ENCODE measurements around the gene CBLN4.

Gene CBLN4

GRCh38 chr20:56005389-56005715 is at the start of gene CBLN4:
Gene CBLN4 (minus strand): TSS chr20:56005519. CDS start chr20:56004171, 1,348 bp downstream.
- no peaks in the 10 kb centered on the region for H3K4me1 ChIP-seq (ENCODE audit: control insufficient read depth, insufficient read depth, low read length)
- H3K4me3 ChIP-seq (ENCODE audit: low read length), result no peak within 1 kb of the TSS
- H3K9me3 ChIP-seq (ENCODE audit: control insufficient read depth, low read length), result peaks cover under 1% of the 10 kb centered on the region
- no peaks in the 10 kb centered on the region for H3K36me3 ChIP-seq (ENCODE audit: control insufficient read depth, insufficient read depth, low read length, severe bottlenecking)
- no peak within 1 kb of the TSS for H3K9ac ChIP-seq (ENCODE audit: low read length)
- H3K27me3 ChIP-seq (replicated peaks; ENCODE audit: control insufficient read depth, insufficient read depth, low read length), result peaks cover 21% of the 10 kb centered on the region
- no peak for DNase-seq (ENCODE audit: low read depth)

- Histone ChIP-seq H3K27me3 (replicated peaks; ENCODE audit: control insufficient read depth, insufficient read depth, low read length) (no peaks in the 10 kb centered on the region), H3K9ac (ENCODE audit: low read length) (no peak overlapping the region), H3K4me1 (ENCODE audit: control insufficient read depth, insufficient read depth, low read length) (no peaks in the 10 kb centered on the region), H3K36me3 (ENCODE audit: control insufficient read depth, insufficient read depth, low read length, severe bottlenecking) (no peaks in the 10 kb centered on the region), H3K4me3 (ENCODE audit: low read length) (no peak overlapping the region), H3K9me3 (ENCODE audit: control insufficient read depth, low read length) (peaks cover 3% of the 10 kb centered on the region)
- no peak for DNase-seq (ENCODE audit: low read depth)
These were observed 37.9 kb upstream of the CBLN4 start for GRCh38 chr20:56043227-56043626.

DNA sequence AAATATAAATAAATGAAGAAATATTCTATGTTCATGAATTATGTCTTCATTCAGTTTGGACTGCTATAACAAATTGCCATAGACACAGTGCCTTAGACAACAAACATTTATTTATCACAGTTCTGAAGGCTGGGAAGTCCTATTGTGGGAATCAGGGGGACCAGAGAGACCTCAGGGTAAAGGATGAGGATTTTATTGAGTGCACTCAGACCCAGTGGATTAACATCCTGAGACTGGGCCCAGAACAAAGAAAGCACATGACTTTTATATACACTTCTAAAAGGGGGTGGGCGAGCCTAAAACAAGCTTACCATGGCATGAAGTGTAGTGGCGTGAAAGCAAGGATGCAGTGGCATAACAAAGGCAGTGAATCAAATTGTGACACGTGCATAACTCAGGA is 26.9 kb upstream of the CBLN4 start:
- peak; percentile 1 for DNase-seq (ENCODE audit: low read depth)
- Histone ChIP-seq H3K4me1 (ENCODE audit: control insufficient read depth, insufficient read depth, low read length) (no peaks in the 10 kb centered on the region), H3K9ac (ENCODE audit: low read length) (no peak overlapping the region), H3K9me3 (ENCODE audit: control insufficient read depth, low read length) (peaks cover 50% of the 10 kb centered on the region), H3K36me3 (ENCODE audit: control insufficient read depth, insufficient read depth, low read length, severe bottlenecking) (no peaks in the 10 kb centered on the region), H3K27me3 (replicated peaks; ENCODE audit: control insufficient read depth, insufficient read depth, low read length) (no peaks in the 10 kb centered on the region), H3K4me3 (ENCODE audit: low read length) (no peak overlapping the region)

DNA sequence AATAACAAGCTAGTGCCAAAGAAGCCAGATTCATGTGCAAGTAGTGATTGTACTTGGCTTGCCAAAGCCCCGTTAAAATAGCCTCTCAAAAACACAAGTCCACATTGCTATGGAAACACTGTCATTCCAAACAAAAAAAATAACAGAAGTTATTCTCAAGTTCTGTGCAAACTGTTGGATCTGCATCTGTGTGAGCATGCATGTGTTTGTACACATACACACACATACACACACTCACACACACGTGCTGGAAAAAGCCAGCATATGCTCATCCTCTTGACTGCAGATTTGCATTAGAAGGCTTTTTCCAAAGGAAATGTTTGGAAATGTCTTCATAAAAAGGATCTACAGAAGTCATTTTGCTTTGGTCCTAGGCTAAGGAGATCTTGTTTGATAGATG is 13.4 kb upstream of the CBLN4 start:
- H3K9ac ChIP-seq (ENCODE audit: low read length), result no peak overlapping the region
- H3K36me3 ChIP-seq (ENCODE audit: control insufficient read depth, insufficient read depth, low read length, severe bottlenecking), result no peaks in the 10 kb centered on the region
- H3K4me1 ChIP-seq (ENCODE audit: control insufficient read depth, insufficient read depth, low read length), result no peaks in the 10 kb centered on the region
- H3K4me3 ChIP-seq (ENCODE audit: low read length), result no peak overlapping the region
- peaks cover 6% of the 10 kb centered on the region for H3K9me3 ChIP-seq (ENCODE audit: control insufficient read depth, low read length)
- DNase-seq (ENCODE audit: low read depth), result no peak
- H3K27me3 ChIP-seq (replicated peaks; ENCODE audit: control insufficient read depth, insufficient read depth, low read length), result no peaks in the 10 kb centered on the region

DNA sequence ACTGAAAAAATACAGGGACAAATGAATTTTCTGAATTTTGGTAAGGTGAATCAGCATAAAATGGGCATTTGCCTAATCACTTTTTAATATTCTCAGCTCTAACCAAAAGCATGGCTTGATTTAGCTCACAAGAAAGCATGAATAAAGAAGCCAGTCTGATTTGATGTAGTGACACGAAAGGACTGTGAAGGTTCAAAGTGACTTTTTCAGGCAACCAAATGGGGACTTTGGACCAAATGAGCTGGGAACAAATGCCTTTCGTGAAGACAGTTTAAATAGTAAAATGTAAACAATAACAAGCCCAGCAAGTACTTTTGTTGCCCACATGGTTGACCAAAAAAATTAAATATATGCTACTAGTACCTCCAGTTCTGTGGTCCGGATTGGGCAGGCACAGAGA is 12.9 kb upstream of the CBLN4 start:
- no peaks in the 10 kb centered on the region for H3K36me3 ChIP-seq (ENCODE audit: control insufficient read depth, insufficient read depth, low read length, severe bottlenecking)
- no peak for DNase-seq (ENCODE audit: low read depth)
- H3K4me3 ChIP-seq (ENCODE audit: low read length), result no peak overlapping the region
- H3K27me3 ChIP-seq (replicated peaks; ENCODE audit: control insufficient read depth, insufficient read depth, low read length), result no peaks in the 10 kb centered on the region
- peaks cover 6% of the 10 kb centered on the region for H3K9me3 ChIP-seq (ENCODE audit: control insufficient read depth, low read length)
- H3K9ac ChIP-seq (ENCODE audit: low read length), result no peak overlapping the region
- H3K4me1 ChIP-seq (ENCODE audit: control insufficient read depth, insufficient read depth, low read length), result no peaks in the 10 kb centered on the region

- no peak for DNase-seq (ENCODE audit: low read depth)
- Histone ChIP-seq H3K27me3 (replicated peaks; ENCODE audit: control insufficient read depth, insufficient read depth, low read length) (no peaks in the 10 kb centered on the region), H3K36me3 (ENCODE audit: control insufficient read depth, insufficient read depth, low read length, severe bottlenecking) (no peaks in the 10 kb centered on the region), H3K4me1 (ENCODE audit: control insufficient read depth, insufficient read depth, low read length) (no peaks in the 10 kb centered on the region), H3K9me3 (ENCODE audit: control insufficient read depth, low read length) (peaks cover 6% of the 10 kb centered on the region), H3K9ac (ENCODE audit: low read length) (no peak overlapping the region), H3K4me3 (ENCODE audit: low read length) (no peak overlapping the region)
These were observed 12.2 kb upstream of the CBLN4 start for GRCh38 chr20:56017560-56017959.

DNA sequence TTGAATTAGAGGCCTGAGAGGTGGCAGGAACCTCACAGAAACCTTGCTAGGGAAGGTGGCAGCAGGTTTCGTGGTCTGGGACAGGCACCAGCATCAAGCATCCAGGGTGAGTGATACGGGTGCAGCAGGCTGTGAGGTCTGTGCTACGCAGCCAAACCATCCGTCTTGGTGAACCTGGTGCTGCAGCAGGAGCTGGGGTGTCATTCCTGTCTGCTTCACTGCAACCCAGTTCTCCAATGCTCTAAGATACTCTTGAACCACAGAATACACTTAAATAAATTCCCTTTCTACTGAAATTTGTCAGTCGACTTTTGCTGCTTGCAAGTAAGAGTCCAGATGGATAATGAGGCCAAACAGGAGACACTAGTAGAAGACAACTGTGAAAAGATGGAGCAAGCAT is 9.7 kb upstream of the CBLN4 start:
- H3K9me3 ChIP-seq (ENCODE audit: control insufficient read depth, low read length), result peaks cover 7% of the 10 kb centered on the region
- H3K4me3 ChIP-seq (ENCODE audit: low read length), result no peak overlapping the region
- no peak for DNase-seq (ENCODE audit: low read depth)
- H3K36me3 ChIP-seq (ENCODE audit: control insufficient read depth, insufficient read depth, low read length, severe bottlenecking), result no peaks in the 10 kb centered on the region
- H3K9ac ChIP-seq (ENCODE audit: low read length), result no peak overlapping the region
- no peaks in the 10 kb centered on the region for H3K27me3 ChIP-seq (replicated peaks; ENCODE audit: control insufficient read depth, insufficient read depth, low read length)
- H3K4me1 ChIP-seq (ENCODE audit: control insufficient read depth, insufficient read depth, low read length), result no peaks in the 10 kb centered on the region

GRCh38 chr20:56014151-56014550 is 8.8 kb upstream of the CBLN4 start:
- Histone ChIP-seq H3K36me3 (ENCODE audit: control insufficient read depth, insufficient read depth, low read length, severe bottlenecking) (no peaks in the 10 kb centered on the region), H3K27me3 (replicated peaks; ENCODE audit: control insufficient read depth, insufficient read depth, low read length) (no peaks in the 10 kb centered on the region), H3K4me3 (ENCODE audit: low read length) (no peak overlapping the region), H3K9ac (ENCODE audit: low read length) (no peak overlapping the region), H3K4me1 (ENCODE audit: control insufficient read depth, insufficient read depth, low read length) (no peaks in the 10 kb centered on the region), H3K9me3 (ENCODE audit: control insufficient read depth, low read length) (peaks cover 7% of the 10 kb centered on the region)
- no peak for DNase-seq (ENCODE audit: low read depth)

- Histone ChIP-seq H3K36me3 (ENCODE audit: control insufficient read depth, insufficient read depth, low read length, severe bottlenecking) (no peaks in the 10 kb centered on the region), H3K9ac (ENCODE audit: low read length) (no peak overlapping the region), H3K9me3 (ENCODE audit: control insufficient read depth, low read length) (no peaks in the 10 kb centered on the region), H3K4me3 (ENCODE audit: low read length) (no peak overlapping the region), H3K4me1 (ENCODE audit: control insufficient read depth, insufficient read depth, low read length) (no peaks in the 10 kb centered on the region), H3K27me3 (replicated peaks; ENCODE audit: control insufficient read depth, insufficient read depth, low read length) (peaks cover 21% of the 10 kb centered on the region)
- DNase-seq (ENCODE audit: low read depth), result no peak
These were observed 519 bp downstream of the CBLN4 start for GRCh38 chr20:56004611-56005388.

DNA sequence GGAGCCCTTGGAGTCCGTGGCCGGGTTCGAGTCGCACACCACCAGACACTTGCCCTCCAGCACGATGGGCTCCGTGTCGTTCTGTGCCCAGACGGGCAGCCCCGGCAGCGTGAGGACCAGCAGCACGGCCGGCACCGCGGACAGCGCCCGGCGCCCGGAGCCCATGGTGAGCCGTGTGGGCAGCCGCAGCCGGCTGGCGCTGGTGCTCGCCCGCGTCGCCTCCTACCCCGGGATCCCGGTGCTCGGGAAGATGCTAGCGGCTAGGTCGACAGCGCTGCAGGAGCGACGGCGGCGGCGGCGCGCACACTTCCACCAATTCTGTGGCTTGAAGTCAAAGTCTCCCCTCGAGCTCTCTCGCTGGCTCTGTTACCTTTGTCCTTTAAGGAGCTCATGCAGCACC is 1.3 kb downstream of the CBLN4 start:
- no peak for DNase-seq (ENCODE audit: low read depth)
- Histone ChIP-seq H3K9me3 (ENCODE audit: control insufficient read depth, low read length) (no peaks in the 10 kb centered on the region), H3K36me3 (ENCODE audit: control insufficient read depth, insufficient read depth, low read length, severe bottlenecking) (no peaks in the 10 kb centered on the region), H3K27me3 (replicated peaks; ENCODE audit: control insufficient read depth, insufficient read depth, low read length) (peaks cover 21% of the 10 kb centered on the region), H3K9ac (ENCODE audit: low read length) (no peak overlapping the region), H3K4me3 (ENCODE audit: low read length) (no peak overlapping the region), H3K4me1 (ENCODE audit: control insufficient read depth, insufficient read depth, low read length) (no peaks in the 10 kb centered on the region)

DNA sequence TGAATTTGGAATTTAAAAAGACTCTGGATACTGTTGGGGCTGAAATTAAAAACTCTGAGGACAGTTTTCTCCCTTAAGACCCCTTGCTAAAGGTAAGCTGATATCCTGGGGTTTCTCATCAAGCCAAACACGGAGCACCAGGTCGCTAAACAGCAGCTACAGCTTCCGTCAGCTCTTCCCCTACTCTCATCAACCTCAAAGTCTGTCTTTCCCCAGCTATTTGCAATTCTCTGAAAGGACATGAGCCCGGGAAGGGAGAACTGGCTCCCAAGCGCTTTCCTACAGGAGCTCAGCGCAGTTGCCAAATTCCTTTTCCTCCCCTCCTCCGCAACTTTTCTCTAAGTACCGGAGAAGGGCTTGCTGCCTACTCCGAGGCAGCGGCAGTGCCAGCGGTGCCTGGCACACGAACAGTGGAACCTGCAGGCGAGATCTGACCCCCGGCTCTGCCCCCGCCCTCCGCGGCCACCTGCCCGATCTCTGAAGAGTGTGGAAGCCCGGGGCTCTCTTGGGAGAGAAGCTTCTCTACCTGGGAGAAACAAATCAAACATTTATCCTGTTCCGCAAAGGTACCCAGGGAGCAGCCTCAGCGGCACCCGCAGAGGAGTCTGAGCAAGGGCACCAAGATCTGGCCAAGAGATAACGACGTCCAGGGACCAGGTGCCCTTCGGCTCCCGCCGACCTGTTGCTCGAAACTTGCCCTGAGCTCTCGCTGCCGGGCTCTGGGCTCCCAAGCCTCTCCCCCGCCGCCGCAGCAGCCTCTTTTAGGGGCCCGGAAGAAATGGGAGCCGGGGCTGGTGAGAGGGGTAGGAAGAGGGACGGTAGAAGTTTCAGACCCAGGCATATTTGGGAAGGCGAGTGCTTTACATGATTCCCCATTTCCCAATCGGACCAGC is 2.2 kb downstream of the CBLN4 start:
- peaks cover 21% of the 10 kb centered on the region for H3K27me3 ChIP-seq (replicated peaks; ENCODE audit: control insufficient read depth, insufficient read depth, low read length)
- H3K4me3 ChIP-seq (ENCODE audit: low read length), result no peak overlapping the region
- H3K9me3 ChIP-seq (ENCODE audit: control insufficient read depth, low read length), result no peaks in the 10 kb centered on the region

More for the DNA sequence above, 2.2 kb downstream of the CBLN4 start:
- no peak for DNase-seq (ENCODE audit: low read depth)
- H3K9ac ChIP-seq (ENCODE audit: low read length), result no peak overlapping the region
- H3K36me3 ChIP-seq (ENCODE audit: control insufficient read depth, insufficient read depth, low read length, severe bottlenecking), result no peaks in the 10 kb centered on the region
- H3K4me1 ChIP-seq (ENCODE audit: control insufficient read depth, insufficient read depth, low read length), result no peaks in the 10 kb centered on the region

Measured in adipocyte (in vitro differentiated cells).